Measurements from ENCODE around the gene LRIT2. TPM values are rescaled to one million over a fixed set of nuclear protein-coding genes. Genes with fewer than 3 reads are reported as not detected.
A peak's percentile ranks its signal among the peaks of the same experiment; 100 is the strongest.

Gene LRIT2
- total RNA-seq, 1 donor from 2014 or later: not detected

- no peaks in the 10 kb centered on the region for H3K4me1 Mint-ChIP-seq
- Histone ChIP-seq H3K27ac (no peak overlapping the region), H2AFZ (replicated peaks) (no peak overlapping the region), H3K79me2 (ENCODE audit: low read depth) (no peaks in the 10 kb centered on the region), H3K4me2 (no peak overlapping the region), H3K36me3 (no peaks in the 10 kb centered on the region), H3K9ac (no peak overlapping the region), H3F3A (ENCODE audit: low read depth) (no peaks in the 10 kb centered on the region), H4K20me1 (ENCODE audit: low read depth) (no peaks in the 10 kb centered on the region), H3K4me1 (no peaks in the 10 kb centered on the region), H3K9me3 (ENCODE audit: low read depth) (no peaks in the 10 kb centered on the region), H3K4me3 (no peak overlapping the region), H3K27me3 (no peaks in the 10 kb centered on the region)
- H3K27ac Mint-ChIP-seq: no peak overlapping the region
- peaks cover 18% of the 10 kb centered on the region for H3K27me3 Mint-ChIP-seq (ENCODE audit: insufficient read depth, low read depth)
- no peaks in the 10 kb centered on the region for H3K9me3 Mint-ChIP-seq
- H3K4me3 Mint-ChIP-seq: no peak overlapping the region
- TF ChIP-seq EZH2phosphoT487 (IDR thresholded peaks at IDR 0.05): no peak
- peak; percentile 28 for TF ChIP-seq CTCF (IDR thresholded peaks at IDR 0.05)
- no peak for DNase-seq (ENCODE audit: low spot score)
- no peaks in the 10 kb centered on the region for H3K36me3 Mint-ChIP-seq
These were observed 23.0 kb downstream of the LRIT2 start for GRCh38 chr10:84202349-84202748.

DNA sequence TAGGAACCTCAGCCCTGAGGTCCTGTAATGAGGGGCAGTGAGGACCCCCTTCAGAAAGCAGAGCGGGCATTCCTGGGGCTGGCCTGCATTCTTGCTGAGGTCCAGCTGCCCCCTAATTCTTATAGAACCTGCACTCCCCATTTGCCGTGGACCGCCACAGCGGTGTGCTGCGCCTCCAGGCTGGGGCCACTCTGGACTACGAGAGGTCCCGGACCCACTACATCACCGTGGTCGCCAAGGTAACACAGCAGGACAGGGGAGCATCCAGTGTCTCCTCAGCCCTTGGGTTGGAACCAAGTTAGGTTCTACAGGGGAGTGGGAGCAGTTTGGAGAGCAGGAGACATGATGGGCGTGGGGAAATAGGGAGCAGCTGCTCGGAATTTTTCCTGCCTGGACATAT lies 23.7 kb downstream of the LRIT2 start:
- H3K79me2 ChIP-seq (ENCODE audit: low read depth): no peaks in the 10 kb centered on the region
- Mint-ChIP-seq H3K27me3 (ENCODE audit: insufficient read depth, low read depth) (peaks cover 20% of the 10 kb centered on the region), H3K4me1 (peaks cover 3% of the 10 kb centered on the region), H3K36me3 (no peaks in the 10 kb centered on the region), H3K27ac (no peak overlapping the region), H3K9me3 (no peaks in the 10 kb centered on the region), H3K4me3 (no peak overlapping the region)
- no peak overlapping the region for H3K9ac ChIP-seq
- H4K20me1 ChIP-seq (ENCODE audit: low read depth): no peaks in the 10 kb centered on the region
- no peak overlapping the region for H2AFZ ChIP-seq (replicated peaks)
- no peak overlapping the region for H3K4me2 ChIP-seq
- no peaks in the 10 kb centered on the region for H3K9me3 ChIP-seq (ENCODE audit: low read depth)
- H3K27me3 ChIP-seq: peaks cover 5% of the 10 kb centered on the region
- no peak for DNase-seq (ENCODE audit: low spot score)
- no peak for TF ChIP-seq EZH2phosphoT487 (IDR thresholded peaks at IDR 0.05)
- no peak for TF ChIP-seq EZH2 (IDR thresholded peaks at IDR 0.05)
- no peak for TF ChIP-seq CTCF (IDR thresholded peaks at IDR 0.05)
- H3K27ac ChIP-seq: no peak overlapping the region
- H3K36me3 ChIP-seq: no peaks in the 10 kb centered on the region
- no peak overlapping the region for H3K4me3 ChIP-seq
- no peaks in the 10 kb centered on the region for H3K4me1 ChIP-seq
- H3F3A ChIP-seq (ENCODE audit: low read depth): no peaks in the 10 kb centered on the region

DNA sequence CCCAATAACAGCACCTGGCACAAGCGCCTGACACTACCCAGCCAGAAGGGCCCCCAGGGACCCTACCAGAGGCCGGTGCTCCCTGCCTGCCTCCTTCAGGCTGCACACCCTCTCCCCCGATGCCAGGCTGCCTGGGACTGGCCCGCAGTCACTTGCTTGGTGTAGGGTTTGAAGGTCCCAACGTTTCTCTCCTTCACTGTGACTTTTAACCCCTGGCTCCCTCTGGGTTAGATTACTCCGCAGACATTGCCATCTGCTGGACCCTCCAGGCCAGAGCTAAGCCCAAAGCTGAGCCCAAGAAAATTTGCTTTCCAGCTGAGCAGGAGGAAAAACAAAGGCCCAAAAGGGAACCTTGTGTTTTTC lies 24.1 kb downstream of the LRIT2 start:
- H2AFZ ChIP-seq (replicated peaks): no peak overlapping the region
- TF ChIP-seq CTCF (IDR thresholded peaks at IDR 0.05): peak; percentile 36
- no peak for TF ChIP-seq EZH2phosphoT487 (IDR thresholded peaks at IDR 0.05)
- Mint-ChIP-seq H3K4me1 (peaks cover 8% of the 10 kb centered on the region), H3K36me3 (no peaks in the 10 kb centered on the region), H3K27me3 (ENCODE audit: insufficient read depth, low read depth) (peaks cover 23% of the 10 kb centered on the region), H3K9me3 (no peaks in the 10 kb centered on the region), H3K27ac (no peak overlapping the region), H3K4me3 (no peak overlapping the region)
- H3K27ac ChIP-seq: no peak overlapping the region
- no peaks in the 10 kb centered on the region for H3K4me1 ChIP-seq
- H3K4me2 ChIP-seq: no peak overlapping the region
- H4K20me1 ChIP-seq (ENCODE audit: low read depth): no peaks in the 10 kb centered on the region
- DNase-seq (ENCODE audit: low spot score): peak; percentile 43
- H3F3A ChIP-seq (ENCODE audit: low read depth): no peaks in the 10 kb centered on the region
- H3K9me3 ChIP-seq (ENCODE audit: low read depth): no peaks in the 10 kb centered on the region
- no peak overlapping the region for H3K4me3 ChIP-seq
- peaks cover 10% of the 10 kb centered on the region for H3K27me3 ChIP-seq
- no peak overlapping the region for H3K9ac ChIP-seq
- no peaks in the 10 kb centered on the region for H3K79me2 ChIP-seq (ENCODE audit: low read depth)
- H3K36me3 ChIP-seq: no peaks in the 10 kb centered on the region

All from neural progenitor cell (in vitro differentiated cells).